ENCODE data around the gene TMEM238. TPM values are rescaled to one million over a fixed set of nuclear protein-coding genes. Genes with fewer than 3 reads are reported as not detected.
"Not testable (repeated sequence)": the region's sequence is repeated elsewhere in the genome, so short reads cannot be mapped to it uniquely, and the experiment has no call there.

The TMEM238 gene
- total RNA-seq, 2 donors from 2014 or later: 12.5 to 53.4 TPM

DNA sequence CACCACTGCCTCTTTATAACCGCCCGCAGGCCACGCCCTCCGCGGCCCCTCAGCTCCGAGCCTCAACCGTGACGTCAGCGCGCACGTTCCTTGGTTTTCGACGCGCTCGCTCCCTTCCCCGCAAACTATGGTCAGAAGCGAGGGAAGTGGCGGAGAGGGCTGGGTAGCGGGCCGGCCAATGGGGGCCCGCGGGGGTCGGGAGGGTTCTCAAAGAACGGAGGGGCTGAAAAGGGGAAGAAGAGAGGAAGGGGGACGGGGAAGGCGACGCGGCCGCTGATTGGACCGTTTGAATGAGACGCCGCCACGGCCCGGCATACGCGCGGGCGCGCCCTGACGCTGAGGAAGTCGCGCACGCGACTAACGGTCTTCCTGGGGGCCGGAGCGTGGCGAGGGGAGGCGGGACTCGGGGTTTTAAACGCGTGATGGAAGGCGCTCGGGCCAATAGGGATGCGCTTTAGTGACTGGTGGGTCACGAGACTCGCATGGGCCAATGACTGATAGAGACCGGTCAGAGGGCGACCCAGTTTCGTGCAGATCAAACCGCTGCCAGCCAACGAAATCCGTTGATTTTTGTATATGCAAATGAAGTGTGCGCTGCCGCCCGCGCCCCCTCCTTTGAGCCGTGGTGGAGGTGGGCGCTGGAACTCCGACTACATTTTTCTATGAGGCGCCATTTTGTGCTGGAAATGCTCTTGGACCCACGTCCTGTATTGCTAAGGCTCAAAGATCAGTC, 23.9 kb upstream of the TMEM238 start:
- H3K4me1 ChIP-seq: peaks cover 13% of the 10 kb centered on the region
- peak overlapping the region; percentile 69 to 76 for H3K4me3 ChIP-seq
- peak in 1 of 3 donors; percentile 87 for TF ChIP-seq POLR2A (IDR thresholded peaks at IDR 0.05)
- TF ChIP-seq CTCF (IDR thresholded peaks at IDR 0.05): no peak
- peak overlapping the region; percentile 93 to 100 (median 98) for H3K27ac ChIP-seq
- peak; percentile 95 for ATAC-seq
- WGBS, 2 donors: 0% methylated on average over 46 to 72 of the region's 72 CpGs
- H3K36me3 ChIP-seq (replicated peaks in 1 of 2; ENCODE audit: insufficient read depth in 1 of 2, low read depth in 2 of 2): no peaks in the 10 kb centered on the region
- H3K9me3 ChIP-seq: no peaks in the 10 kb centered on the region
- intact Hi-C loops (cut with DNase I): no loop called here
- DNase-seq: peak; percentile 97 to 99 (median 98)
- no peaks in the 10 kb centered on the region for H3K27me3 ChIP-seq

DNA sequence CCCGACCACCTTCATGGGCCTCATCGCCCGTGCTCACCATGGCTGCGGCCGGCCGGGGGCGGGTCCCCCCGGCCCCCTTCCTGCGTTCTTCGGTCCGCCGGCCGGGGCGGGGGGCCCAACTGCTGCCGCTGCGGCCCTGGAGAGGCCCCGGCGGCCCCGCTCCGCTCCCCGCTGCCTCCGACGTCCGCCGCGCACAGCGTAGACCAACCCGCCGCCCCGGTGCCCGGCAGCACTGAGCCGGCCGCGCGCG, 23.4 kb upstream of the TMEM238 start, which contains the start of gene UBE2S:
Gene UBE2S (minus strand): TSS at position 239 of the 250 bp plus-strand sequence. CDS start 199 bp downstream, at position 40.
- H3K27ac ChIP-seq: peak within 1 kb of the TSS; percentile 93 to 100 (median 98)
- H3K27me3 ChIP-seq; ATAC-seq; DNase-seq; H3K36me3 ChIP-seq (replicated peaks in 1 of 2; ENCODE audit: insufficient read depth in 1 of 2, low read depth in 2 of 2); H3K9me3 ChIP-seq; intact Hi-C loops (cut with DNase I): not testable (repeated sequence)
- H3K4me1 ChIP-seq: peaks cover 13% of the 10 kb centered on the region
- 2% methylated on average over 36 of the region's 36 CpGs; no CpG with 5 or more reads in 1 of the 2 donors for WGBS, 2 donors
- TF ChIP-seq POLR2A (IDR thresholded peaks at IDR 0.05): peak in 2 of 3 donors; percentile 89 to 94
- peak within 1 kb of the TSS; percentile 69 to 76 for H3K4me3 ChIP-seq

- 16 to 17% methylated on average over 6 to 35 of the region's 35 CpGs for WGBS, 2 donors
- intact Hi-C loops (cut with DNase I): no loop called here
Observed at GRCh38 chr19:55406826-55407549, 22.9 kb upstream of the TMEM238 start.

DNA sequence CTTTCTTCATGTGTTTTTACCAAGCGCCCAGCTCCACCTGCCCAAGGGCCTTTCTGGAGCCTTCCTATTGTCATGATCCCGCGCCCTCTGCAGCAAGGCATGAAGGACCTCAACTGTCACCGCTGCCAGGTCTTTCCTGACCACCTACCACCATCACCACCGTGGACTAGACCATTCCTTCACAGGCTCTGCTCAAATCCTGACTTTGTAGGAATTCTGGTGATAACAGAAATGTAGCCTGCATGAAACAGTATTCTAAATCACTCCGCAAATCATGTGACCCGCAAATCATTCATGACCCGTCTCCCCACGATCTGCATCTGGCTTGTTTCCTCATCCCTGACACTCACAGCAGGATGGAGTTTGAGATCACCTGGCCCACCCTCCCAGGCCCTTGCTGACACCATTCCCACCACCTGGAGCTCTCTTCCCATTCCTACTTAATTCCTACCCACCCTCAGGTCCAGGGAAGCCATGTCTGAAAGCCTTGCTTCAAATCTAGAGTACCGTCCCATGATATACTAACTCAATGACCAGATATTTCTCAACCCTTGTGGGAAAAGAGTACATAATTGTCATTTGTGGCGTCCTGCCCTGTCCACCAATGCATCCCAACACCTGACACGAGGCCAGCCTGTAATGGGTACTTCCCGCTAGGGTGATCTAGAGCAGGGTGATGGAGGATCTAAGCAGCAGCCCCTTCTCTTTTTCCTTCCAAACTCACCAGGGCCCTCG, 22.2 kb upstream of the TMEM238 start:
- peaks cover 13% of the 10 kb centered on the region for H3K4me1 ChIP-seq
- TF ChIP-seq CTCF (IDR thresholded peaks at IDR 0.05): no peak
- no peak for TF ChIP-seq POLR2A (IDR thresholded peaks at IDR 0.05)
- DNase-seq: no peak
- H3K27me3 ChIP-seq: no peaks in the 10 kb centered on the region
- intact Hi-C loops (cut with DNase I): no loop called here
- 83 to 86% methylated on average over 13 to 14 of the region's 14 CpGs for whole genome bisulfite sequencing, 2 donors
- ATAC-seq: no peak
- peaks cover 0 to 2% of the 10 kb centered on the region in 2 donors for H3K36me3 ChIP-seq (replicated peaks in 1 of 2; ENCODE audit: insufficient read depth in 1 of 2, low read depth in 2 of 2)
- no peak overlapping the region for H3K4me3 ChIP-seq
- no peak overlapping the region for H3K27ac ChIP-seq
- H3K9me3 ChIP-seq: no peaks in the 10 kb centered on the region

More at GRCh38 chr19:55406826-55407549, 22.9 kb upstream of the TMEM238 start:
- Histone ChIP-seq H3K36me3 (replicated peaks in 1 of 2; ENCODE audit: insufficient read depth in 1 of 2, low read depth in 2 of 2) (peaks cover 0 to 2% of the 10 kb centered on the region in 2 donors), H3K9me3 (no peaks in the 10 kb centered on the region), H3K27ac (peak overlapping the region; percentile 93 to 100 (median 98)), H3K4me1 (peaks cover 13% of the 10 kb centered on the region), H3K27me3 (no peaks in the 10 kb centered on the region), H3K4me3 (peak overlapping the region; percentile 69 to 76)
- TF ChIP-seq POLR2A (IDR thresholded peaks at IDR 0.05) (no peak), CTCF (IDR thresholded peaks at IDR 0.05) (no peak)
- peak in 3 of 4 donors; percentile 27 to 42 (median 36) for DNase-seq
- peak; percentile 8 for ATAC-seq

GRCh38 chr19:55405638-55406037, 21.5 kb upstream of the TMEM238 start:
- ATAC-seq: no peak
- no peaks in the 10 kb centered on the region for H3K9me3 ChIP-seq
- no peaks in the 10 kb centered on the region for H3K27me3 ChIP-seq
- intact Hi-C loops (cut with DNase I): no loop called here
- no peak for DNase-seq
- H3K4me3 ChIP-seq: no peak overlapping the region
- no peak for TF ChIP-seq CTCF (IDR thresholded peaks at IDR 0.05)
- TF ChIP-seq POLR2A (IDR thresholded peaks at IDR 0.05): no peak
- peaks cover 13% of the 10 kb centered on the region for H3K4me1 ChIP-seq
- WGBS, 2 donors: 86 to 94% methylated on average over 5 of the region's 5 CpGs
- H3K27ac ChIP-seq: no peak overlapping the region
- peaks cover 0 to 5% of the 10 kb centered on the region in 2 donors for H3K36me3 ChIP-seq (replicated peaks in 1 of 2; ENCODE audit: insufficient read depth in 1 of 2, low read depth in 2 of 2)
